8988T (cell line): ENCODE data around the gene PKP1.

Experiments
- DNase-seq: peaks from one replicate; pipeline ENCODE4 v3.0.0; 2011

The PKP1 gene

DNA sequence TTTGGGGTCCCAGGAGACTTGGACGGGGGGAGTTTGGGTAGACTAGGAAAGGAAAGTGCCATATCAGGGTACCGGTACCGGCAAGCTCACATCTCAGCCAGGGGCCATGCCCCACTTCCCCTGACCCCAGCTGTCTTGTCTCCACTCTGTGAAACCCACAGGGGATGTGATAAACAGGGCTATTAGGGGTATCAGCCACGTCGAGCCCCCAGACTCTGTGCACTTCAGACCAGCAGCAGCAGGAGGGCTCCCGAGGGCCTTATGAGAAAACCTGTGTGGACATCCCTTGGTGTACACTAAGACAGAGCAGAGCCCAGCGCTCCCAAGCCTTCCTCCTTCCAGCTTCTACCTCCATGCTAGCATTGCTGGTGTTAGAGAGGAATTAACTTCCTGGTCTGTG, 47.9 kb downstream of the PKP1 start:
- DNase-seq: no peak

DNA sequence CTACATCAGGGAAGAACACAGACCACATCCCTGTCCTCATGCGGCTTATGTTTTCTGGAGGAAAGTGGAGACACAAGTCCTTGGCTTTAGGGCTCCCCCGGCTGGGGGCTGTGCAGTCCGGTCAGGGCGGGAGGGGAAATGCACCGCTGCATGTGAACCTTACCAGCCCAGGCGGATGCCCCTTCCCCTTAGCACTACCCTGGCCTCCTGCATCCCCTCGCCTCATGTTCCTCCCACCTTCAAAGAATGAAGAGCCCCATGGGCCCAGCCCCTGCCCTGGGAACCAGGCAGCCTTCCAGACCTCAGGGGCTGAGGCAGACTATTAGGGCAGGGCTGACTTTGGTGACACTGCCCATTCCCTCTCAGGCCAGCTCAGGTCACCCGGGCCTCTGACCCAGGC, 48.7 kb downstream of the PKP1 start:
- DNase-seq: no peak

GRCh38 chr1:201332616-201333335, 49.5 kb downstream of the PKP1 start:
- DNase-seq: no peak

GRCh38 chr1:201334325-201335173, 51.2 kb downstream of the PKP1 start:
- DNase-seq: no peak

DNA sequence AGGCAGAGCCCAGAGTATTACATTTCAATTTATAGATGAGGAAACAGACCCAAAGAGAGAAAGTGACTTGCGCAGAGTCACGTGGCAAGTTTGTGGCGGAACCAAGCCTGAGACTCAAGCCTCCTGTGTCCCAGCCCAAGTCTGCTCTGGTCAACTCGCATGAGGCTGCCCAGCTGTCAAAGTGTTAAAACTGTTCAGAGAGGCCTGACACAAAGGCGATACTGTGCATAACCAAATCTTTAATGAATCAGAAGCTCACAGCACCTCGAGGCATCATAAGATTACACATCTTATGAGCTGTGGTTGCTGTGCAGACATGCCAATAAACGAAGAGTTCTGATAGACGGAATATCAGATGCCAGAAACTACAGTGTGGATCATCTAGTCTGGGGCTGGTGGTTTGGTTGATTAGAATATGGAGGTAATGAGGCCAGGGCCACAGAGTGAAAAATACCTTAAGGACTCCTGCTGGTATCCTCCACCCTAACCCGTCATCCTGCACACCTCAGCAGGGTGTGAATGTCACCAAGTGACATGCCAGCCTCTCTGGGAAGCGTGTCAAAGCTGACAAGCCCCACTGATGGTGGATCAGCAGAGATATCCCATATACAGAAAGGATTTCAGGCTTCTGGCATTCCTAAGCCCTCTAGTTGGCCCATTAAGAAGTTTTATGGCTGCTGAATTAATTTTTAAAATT, 52.0 kb downstream of the PKP1 start:
- DNase-seq: no peak

GRCh38 chr1:201335901-201336300, 52.6 kb downstream of the PKP1 start:
- DNase-seq: no peak

DNA sequence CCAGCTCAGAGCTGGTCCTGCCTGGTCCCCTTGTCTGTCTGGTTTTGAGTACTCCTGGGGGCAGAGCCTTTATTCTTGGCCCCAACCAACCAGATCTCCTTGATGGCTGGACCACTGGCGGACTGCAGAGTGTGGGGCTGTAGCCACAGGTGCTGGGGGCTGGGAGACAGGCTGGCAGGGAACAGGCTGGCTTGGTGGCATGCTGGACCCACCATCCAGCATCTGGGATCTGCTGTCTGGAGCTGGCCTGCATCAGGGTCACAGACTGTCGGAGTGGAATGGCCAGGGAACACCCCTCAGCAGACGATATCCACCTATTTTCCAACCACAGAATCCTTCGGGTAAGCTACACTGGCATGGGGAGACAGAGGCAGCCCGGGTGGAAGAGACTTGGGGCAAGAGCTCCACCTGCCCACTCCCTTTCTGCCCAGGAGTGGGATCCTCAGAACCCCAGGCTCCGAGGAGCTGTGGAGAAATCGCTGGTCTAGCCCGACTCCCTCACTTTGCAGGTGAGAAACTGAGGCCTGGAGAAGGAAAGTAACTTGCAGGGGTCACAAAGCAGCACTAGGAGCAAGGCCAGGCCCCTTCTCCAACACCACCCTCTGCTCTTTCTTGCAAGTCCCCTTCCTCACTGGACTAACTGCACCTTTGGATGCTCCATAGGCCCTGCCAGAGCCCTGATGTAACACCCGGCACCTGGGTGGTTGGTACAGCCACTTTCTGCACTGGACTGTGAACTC, 53.6 kb downstream of the PKP1 start:
- no peak for DNase-seq

GRCh38 chr1:201341377-201341776, 58.1 kb downstream of the PKP1 start:
- no peak for DNase-seq

DNA sequence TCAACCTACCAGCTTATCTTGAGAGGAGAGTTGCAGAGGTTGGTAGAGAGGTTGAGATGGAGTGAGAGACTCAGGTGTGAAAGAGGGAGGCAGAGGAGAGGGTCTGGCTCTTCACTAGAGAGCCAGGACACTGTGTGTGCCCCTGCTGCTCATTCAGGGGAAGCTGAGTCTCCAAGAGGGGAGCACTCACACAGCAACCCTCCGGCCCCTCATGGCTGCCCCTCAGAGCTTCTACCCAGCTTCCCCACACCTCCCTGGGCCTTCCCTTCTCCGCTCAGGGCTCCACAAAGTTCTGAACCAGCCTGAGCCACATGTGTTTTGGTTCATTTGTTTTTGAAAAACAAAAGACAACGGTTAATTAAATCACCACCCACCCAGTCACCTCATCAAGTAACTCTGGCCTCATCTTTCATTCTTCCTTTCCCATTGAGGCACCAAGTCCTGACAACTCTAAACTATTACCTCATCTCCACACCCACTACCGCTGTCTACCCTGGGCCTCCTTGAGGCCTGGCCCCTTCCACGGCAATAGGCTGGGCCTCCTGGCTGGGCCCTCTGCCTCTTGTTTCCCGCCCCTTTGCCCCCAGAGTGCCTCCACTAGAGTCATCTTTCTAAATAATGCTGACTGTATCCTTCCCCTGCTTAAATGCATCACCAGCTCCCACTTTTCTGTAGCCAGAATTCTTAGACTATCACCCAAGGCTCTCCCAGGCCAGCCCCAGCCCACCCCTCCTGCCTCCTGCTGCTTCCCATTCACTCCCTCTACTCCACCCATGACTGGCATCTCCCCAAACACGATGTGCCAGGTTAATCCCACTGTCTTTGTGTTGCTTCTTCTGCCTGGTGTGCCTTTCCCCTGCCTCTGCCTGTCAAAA, 61.1 kb downstream of the PKP1 start:
- DNase-seq: no peak

DNA sequence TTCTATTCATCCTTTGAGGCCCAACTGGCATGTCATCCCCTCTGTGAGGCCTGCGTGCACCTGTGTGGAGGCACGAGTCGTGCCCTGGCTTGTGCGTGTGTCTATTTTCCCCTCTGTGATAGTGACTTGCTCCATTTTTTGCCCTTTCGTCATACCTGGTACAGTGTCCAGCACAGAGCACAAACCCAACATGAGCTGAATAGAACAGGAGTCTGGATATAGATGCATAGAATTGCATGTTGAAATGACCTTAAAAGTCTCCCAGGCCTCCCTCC, 61.7 kb downstream of the PKP1 start:
- DNase-seq: no peak

DNA sequence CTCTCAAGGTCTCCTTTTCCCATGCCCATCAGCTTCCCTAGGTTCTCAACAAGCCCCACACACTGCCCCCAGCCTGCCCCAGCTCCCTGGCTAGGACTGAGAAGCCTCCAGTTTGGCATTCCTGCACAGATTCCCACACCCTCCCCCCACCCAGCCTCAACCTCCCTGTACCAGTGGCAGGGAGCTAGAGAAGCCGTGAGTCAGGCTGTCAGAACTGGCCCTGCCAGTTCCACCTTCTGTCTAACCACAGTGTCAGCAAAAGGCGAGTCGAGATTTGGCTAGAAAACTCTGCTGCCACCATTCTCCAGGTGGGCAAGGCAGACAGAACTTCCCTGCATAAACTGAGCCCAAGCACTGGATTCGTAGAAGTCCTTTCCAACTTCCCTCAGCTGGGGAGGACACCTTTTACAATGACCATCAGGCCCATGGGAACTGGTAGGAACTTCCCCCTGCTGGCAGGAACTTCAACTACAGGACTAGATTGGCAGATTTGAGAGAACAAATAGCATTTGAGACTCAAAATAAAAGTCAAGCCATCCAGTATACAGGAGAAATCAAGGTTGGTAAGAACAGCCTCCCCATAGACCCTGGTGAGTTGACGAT, 63.1 kb downstream of the PKP1 start:
- peak; percentile 51 for DNase-seq

- no peak for DNase-seq
These were observed 63.7 kb downstream of the PKP1 start for GRCh38 chr1:201346987-201347386.

DNA sequence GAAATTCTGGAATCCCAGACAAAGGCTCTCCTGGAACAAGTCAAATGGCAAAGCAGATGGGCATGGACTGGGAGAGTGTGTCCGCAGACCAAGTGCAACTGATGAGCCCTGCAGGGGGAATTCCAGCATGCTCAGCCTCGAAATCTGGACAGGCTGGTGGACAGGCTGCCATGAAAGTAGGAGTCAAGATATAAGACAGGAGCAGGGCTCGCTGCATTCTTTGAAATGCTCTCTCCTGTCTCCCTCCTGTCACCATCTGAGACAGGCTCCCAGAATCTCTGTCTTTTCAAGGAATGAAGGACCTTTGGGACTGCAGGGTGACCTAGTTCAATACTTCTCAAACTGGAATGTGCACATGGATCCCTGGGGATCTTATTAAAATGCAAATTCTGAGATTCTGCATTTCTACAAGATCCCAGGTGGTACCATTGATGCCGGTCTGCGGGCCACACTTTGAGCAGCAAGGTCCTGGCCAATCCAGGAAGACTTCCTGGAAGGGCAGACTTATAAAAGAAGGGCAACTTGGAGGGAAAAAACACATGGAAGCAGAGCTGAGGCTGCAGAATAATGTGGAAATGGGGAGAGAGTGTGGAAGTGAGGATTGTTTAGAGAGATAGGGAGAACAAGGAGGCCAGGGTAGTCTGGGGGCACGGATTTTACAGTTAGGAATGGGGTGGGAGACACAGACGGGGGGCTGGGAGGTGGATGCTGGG, 64.3 kb downstream of the PKP1 start:
- DNase-seq: no peak

GRCh38 chr1:201348211-201348566, 64.9 kb downstream of the PKP1 start:
- DNase-seq: peak; percentile 84

- DNase-seq: no peak
These were observed 65.8 kb downstream of the PKP1 start for GRCh38 chr1:201349092-201349491.

DNA sequence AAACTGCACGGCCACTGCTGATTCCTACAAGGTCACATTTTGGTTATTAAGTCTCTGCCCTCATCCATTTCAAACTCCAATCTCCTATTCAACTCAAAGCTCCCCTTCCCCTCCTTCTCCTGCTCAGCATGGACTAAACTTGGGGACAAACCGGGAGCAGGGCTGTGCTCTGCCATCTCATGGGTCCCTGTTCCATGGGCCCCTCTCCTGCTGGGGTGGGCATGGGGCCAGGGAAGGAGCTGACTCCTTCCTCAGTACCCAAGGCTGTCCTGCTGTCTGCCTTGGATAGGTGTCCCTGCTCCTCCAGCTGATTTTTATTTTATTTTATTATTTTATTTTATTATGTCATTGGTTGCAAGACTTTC, 67.0 kb downstream of the PKP1 start:
- DNase-seq: no peak

DNA sequence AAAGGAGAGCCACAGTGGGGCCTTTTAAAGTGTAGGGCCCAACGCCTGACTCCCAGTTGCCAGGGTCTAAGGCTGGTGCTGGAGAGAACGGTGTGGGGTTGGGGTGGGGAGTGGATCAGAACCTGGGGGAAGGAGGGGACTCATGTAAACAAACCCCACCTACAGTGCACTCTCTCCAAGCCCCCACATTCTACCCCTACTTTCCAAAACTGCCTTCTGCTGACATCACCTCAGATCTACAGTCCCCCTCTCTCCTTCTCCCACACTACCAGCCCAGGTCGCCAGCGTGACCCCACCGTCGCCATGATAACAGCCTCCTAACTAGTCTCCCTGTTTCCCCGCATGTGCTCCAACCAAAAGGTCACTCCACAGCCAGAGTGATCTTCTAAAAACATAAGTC, 67.6 kb downstream of the PKP1 start:
- no peak for DNase-seq

DNA sequence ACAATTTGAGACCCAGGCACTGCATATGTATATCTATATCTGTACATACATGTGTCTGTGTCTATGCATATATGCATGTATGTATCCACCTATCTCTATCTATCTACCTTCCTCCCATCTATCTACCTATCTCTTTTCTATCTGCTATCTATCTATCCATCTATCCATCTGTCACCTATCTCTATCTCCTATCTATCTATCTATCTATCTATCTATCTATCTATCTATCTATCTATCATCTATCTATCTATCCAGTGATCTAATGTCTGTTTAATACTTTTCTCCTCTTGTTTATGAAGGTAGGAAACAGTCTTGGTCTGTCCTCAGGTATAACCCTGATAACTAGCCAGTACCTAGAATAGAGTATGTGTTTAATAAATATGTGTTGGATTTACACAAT, 68.3 kb downstream of the PKP1 start:
- DNase-seq: no peak

GRCh38 chr1:201353186-201353940, 70.1 kb downstream of the PKP1 start:
- DNase-seq: no peak

DNA sequence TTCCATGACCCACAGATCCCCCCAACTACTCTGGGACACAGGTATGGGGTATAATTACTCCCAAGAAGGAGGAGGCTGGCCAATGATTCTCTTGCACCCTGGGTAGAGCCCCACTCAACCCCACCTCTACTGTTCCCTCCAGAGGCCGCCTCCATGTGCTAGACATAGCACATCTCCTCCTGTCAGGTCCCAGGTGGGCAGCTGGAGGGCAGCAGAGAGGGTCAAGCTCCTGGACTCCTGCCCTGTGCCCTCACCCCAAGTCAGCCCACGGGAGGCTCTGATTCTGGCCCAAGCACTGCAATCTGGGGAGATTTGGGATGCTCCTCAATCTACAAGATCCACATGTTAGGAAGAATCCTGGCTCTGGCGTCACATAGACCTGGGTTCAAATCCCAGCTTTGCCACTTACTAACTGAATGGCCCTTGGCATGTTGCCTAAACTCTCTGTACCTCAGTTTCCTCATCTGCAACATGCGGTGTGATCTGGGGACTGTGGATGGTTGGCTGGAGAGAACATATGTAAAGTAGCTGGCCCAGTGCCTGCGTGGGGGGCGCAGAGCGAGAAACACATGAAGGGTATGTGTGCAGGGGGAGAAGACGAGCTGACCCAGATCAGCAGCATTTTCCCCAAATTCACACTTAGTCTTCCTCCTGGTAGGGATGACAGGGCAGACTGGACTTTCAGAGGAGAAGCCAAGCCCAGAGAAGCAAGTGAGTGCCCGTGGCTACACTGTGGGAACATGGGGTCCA, 71.0 kb downstream of the PKP1 start:
- no peak for DNase-seq
